ENCODE measurements around the gene SYNGR4. TPM values are rescaled to one million over a fixed set of nuclear protein-coding genes. Genes with fewer than 3 reads are reported as not detected.

SYNGR4 gene
- total and polyA plus RNA-seq, 8 donors = 0.19 to 16.4 (median 0.61) TPM; not detected in 2

DNA sequence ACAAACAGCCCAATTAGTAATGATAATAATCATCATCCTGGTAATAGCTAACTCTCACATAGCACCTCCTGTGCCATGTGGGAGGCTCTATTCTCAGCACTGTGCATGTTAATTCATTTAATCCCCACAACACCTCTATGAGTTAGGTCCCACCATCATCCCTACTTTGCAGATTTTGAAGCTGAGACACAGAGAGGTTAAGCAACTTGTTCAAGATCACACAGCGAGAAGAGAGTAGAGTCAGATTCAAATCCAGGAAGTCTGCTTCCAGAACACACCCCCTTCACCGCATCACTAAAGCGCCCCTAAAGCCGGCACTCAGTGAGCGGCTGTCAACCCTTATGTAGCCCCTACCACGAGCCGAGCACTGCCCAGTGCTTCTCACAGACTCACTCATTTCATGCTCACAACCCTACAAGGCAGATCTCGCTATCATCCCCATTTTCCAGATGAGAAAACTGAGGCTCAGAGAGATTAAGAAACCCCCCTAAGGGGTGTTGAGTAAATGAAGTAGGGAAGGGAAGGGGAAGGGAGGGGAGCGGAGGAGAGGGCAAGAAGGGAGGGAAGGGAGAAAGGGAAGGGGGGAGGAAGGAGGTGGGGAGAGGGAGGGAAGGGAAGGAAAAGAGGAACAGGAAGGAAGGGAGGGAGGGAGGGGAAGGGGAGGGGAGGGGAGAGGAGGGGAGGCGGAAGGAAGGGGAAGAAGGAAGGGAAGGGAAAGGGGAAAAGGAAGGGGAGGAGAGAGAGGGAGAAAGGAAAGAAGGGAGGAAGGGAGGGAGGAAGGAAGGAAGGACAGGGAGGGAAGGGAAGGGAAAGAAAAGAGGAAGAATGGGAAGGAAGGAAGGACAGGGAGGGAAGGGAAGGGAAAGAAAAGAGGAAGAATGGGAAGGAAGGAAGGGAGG, 22.4 kb upstream of the SYNGR4 start:
- H3K27me3 ChIP-seq = no peaks in the 10 kb centered on the region
- 95 to 96% methylated on average over 10 of the region's 10 CpGs for WGBS, 2 donors
- H3K36me3 ChIP-seq = no peaks in the 10 kb centered on the region
- DNase-seq (no peak), FAIRE-seq (no peak), ATAC-seq (no peak)
- no peak overlapping the region for H3K4me3 ChIP-seq
- no peaks in the 10 kb centered on the region for H3K9me3 ChIP-seq
- intact Hi-C loops (cut with DNase I) = no loop called here
- TF ChIP-seq, protein P1, sequence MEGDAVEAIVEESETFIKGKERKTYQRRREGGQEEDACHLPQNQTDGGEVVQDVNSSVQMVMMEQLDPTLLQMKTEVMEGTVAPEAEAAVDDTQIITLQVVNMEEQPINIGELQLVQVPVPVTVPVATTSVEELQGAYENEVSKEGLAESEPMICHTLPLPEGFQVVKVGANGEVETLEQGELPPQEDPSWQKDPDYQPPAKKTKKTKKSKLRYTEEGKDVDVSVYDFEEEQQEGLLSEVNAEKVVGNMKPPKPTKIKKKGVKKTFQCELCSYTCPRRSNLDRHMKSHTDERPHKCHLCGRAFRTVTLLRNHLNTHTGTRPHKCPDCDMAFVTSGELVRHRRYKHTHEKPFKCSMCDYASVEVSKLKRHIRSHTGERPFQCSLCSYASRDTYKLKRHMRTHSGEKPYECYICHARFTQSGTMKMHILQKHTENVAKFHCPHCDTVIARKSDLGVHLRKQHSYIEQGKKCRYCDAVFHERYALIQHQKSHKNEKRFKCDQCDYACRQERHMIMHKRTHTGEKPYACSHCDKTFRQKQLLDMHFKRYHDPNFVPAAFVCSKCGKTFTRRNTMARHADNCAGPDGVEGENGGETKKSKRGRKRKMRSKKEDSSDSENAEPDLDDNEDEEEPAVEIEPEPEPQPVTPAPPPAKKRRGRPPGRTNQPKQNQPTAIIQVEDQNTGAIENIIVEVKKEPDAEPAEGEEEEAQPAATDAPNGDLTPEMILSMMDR (IDR thresholded peaks at IDR 0.05) = no peak
- H3K27ac ChIP-seq = no peak overlapping the region
- no peaks in the 10 kb centered on the region for H3K4me1 ChIP-seq

DNA sequence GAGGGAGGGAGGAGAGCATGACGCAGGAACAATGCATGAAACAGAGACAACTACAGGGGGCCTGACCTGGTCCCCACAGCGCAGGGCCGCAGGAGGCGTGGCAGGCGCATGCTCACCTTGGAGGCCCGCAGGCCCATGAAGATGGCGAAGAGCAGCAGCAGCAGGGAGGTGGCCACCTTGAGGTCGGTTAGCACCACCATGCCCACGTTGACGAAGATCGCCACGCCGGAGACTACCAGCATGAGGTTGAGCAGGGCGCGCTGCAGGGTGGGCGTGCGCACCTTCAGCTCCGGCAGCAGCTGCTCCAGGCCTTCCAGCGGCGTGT, 21.8 kb upstream of the SYNGR4 start:
- Histone ChIP-seq H3K4me1 (no peaks in the 10 kb centered on the region), H3K9me3 (no peaks in the 10 kb centered on the region), H3K36me3 (no peaks in the 10 kb centered on the region), H3K27ac (no peak overlapping the region), H3K4me3 (no peak overlapping the region), H3K27me3 (no peaks in the 10 kb centered on the region)
- ATAC-seq = no peak
- 91 to 94% methylated on average over 19 to 20 of the region's 20 CpGs for WGBS, 2 donors
- no peak for FAIRE-seq
- intact Hi-C loops (cut with DNase I) = no loop called here
- no peak for DNase-seq
- TF ChIP-seq, protein P1 (IDR thresholded peaks at IDR 0.05) = no peak

DNA sequence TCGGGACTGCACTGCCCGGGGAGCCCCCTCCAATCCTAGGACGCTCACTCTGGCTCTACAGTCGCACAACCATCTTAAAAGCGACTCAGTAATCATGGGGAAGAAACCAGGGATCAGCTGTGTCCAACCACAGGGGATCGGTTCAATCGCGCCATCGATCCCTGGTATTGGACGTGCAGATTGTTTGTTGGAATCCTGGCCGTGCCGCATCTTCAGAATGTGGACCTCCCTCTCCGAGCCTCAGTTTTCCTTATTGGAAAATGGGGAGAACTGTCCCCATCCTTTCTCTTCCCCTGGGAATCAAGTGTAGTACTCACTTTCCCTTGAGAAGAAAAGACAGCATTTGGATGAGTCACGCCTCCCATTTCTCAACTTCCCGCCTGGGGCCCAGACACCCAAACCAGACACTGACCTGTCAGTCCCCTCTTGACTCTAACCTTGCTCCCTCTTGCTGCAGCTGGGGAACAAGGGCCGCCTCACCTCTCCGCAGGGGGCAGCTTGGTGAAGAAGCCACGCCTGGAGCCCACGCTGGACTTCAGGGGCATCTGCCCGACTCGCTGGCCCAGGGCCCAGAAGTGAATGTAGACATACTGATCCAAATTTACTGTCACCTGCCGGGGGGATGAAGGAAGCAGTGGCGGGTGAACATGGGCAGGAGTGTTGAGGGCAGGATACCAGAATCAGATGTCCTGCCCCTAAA, 21.2 kb upstream of the SYNGR4 start:
- Histone ChIP-seq H3K27ac (no peak overlapping the region), H3K9me3 (no peaks in the 10 kb centered on the region), H3K4me3 (no peak overlapping the region), H3K4me1 (no peaks in the 10 kb centered on the region), H3K36me3 (no peaks in the 10 kb centered on the region), H3K27me3 (no peaks in the 10 kb centered on the region)
- DNase-seq = no peak
- TF ChIP-seq, protein P1 (IDR thresholded peaks at IDR 0.05) = no peak
- FAIRE-seq = no peak
- ATAC-seq = no peak
- intact Hi-C loops (cut with DNase I) = no loop called here
- WGBS, 2 donors = 91 to 97% methylated on average over 22 to 23 of the region's 23 CpGs

DNA sequence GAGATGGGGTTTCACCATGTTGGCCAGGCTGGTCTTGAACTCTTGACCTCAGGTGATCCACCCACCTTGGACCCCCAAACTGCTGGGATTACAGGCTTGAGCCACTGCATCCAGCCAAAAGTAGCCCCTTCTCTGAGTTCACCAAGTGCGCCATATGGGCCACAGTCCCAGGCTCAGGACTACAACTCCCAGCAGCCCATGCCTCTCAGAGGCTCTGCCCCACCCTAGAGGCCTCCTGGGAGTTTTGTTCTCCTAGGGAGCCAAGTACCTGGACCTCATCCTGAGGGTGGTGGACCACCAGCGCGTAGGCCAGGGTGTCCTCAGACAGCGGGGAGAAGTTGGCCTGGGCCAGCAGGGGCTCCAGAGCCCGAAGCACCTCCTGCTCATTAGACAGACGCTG, 19.3 kb upstream of the SYNGR4 start:
- no peak for ATAC-seq
- Histone ChIP-seq H3K9me3 (no peaks in the 10 kb centered on the region), H3K4me1 (no peaks in the 10 kb centered on the region), H3K4me3 (no peak overlapping the region), H3K36me3 (no peaks in the 10 kb centered on the region), H3K27me3 (no peaks in the 10 kb centered on the region), H3K27ac (no peak overlapping the region)
- intact Hi-C loops (cut with DNase I) = no loop called here
- DNase-seq = no peak
- FAIRE-seq = no peak
- WGBS, 2 donors = 97 to 100% methylated on average over 6 of the region's 6 CpGs
- TF ChIP-seq, protein P1 (IDR thresholded peaks at IDR 0.05) = no peak

DNA sequence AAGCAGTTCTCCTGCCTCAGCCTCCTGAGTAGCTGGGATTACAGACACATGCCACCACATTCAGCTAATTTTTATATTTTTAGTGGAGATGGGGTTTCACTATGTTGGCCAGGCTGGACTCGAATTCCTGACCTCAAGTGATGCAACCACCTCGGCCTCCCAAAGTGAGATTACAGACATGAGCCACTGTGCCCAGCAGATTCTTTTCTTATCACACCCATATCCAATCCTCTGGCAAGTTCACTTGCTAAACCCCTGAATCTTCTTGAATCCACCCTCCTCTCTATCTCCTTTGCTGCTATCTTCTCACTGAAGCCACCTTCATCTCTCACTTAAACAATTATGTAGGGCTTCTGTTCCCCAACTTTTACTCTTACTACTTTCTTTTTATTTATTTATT, 18.0 kb upstream of the SYNGR4 start:
- DNase-seq (no peak), FAIRE-seq (no peak), ATAC-seq (no peak)
- H3K4me3 ChIP-seq = no peak overlapping the region
- no peaks in the 10 kb centered on the region for H3K36me3 ChIP-seq
- H3K27me3 ChIP-seq = no peaks in the 10 kb centered on the region
- H3K4me1 ChIP-seq = no peaks in the 10 kb centered on the region
- H3K27ac ChIP-seq = no peak overlapping the region
- TF ChIP-seq, protein P1 (IDR thresholded peaks at IDR 0.05) = no peak
- no peaks in the 10 kb centered on the region for H3K9me3 ChIP-seq
- intact Hi-C loops (cut with DNase I) = no loop called here
- WGBS, 2 donors = 85 to 93% methylated on average over 2 of the region's 2 CpGs

All from pancreas (tissue), 10 donors.